Measurements from ENCODE around the gene SMARCE1.

Gene SMARCE1

GRCh38 chr17:40625311-40625710 is 22.3 kb downstream of the SMARCE1 start:
- ChIA-PET POLR2A (interaction anchor here (0.7 to 1.9 kb wide), 2 partner anchors 22 to 207 kb away, joined by 3 to 5 read pairs; partner anchors contain the start of gene SMARCE1), CTCF (interaction anchor here (0.7 to 2.5 kb wide), 9 partner anchors 10 to 1041 kb away, joined by 3 to 16 read pairs (median 4); no protein-coding TSS in a partner anchor)
- TF ChIP-seq ZNF692 (tag by site-specific recombination; IDR thresholded peaks at IDR 0.05) (no peak), WT1 (tag by site-specific recombination; IDR thresholded peaks at IDR 0.05) (no peak), MEIS1 (CRISPR knock-in tag; IDR thresholded peaks at IDR 0.05; ENCODE audit: borderline replicate concordance) (no peak), GLIS1 (tag by site-specific recombination; IDR thresholded peaks at IDR 0.05) (no peak), ZBTB11 (tag by site-specific recombination; conservative IDR thresholded peaks at IDR 0.05; ENCODE audit: low read depth) (no peak), ZNF624 (tag by site-specific recombination; IDR thresholded peaks at IDR 0.05) (no peak), TSHZ1 (tag by site-specific recombination; IDR thresholded peaks at IDR 0.05; ENCODE audit: borderline replicate concordance) (no peak), ZNF138 (tag by site-specific recombination; IDR thresholded peaks at IDR 0.05; ENCODE audit: borderline replicate concordance) (no peak), ZNF530 (tag by site-specific recombination; IDR thresholded peaks at IDR 0.05; ENCODE audit: low read depth) (no peak), ZBTB1 (tag by site-specific recombination; IDR thresholded peaks at IDR 0.05) (no peak), OVOL3 (tag by site-specific recombination; IDR thresholded peaks at IDR 0.05) (no peak), ZBTB26 (tag by site-specific recombination; optimal IDR thresholded peaks at IDR 0.05) (no peak), ZNF2 (tag by site-specific recombination; IDR thresholded peaks at IDR 0.05) (no peak), ZNF776 (tag by site-specific recombination; IDR thresholded peaks at IDR 0.05; ENCODE audit: borderline replicate concordance) (no peak), ZNF48 (tag by site-specific recombination; IDR thresholded peaks at IDR 0.05) (no peak), PRDM1 (tag by site-specific recombination; IDR thresholded peaks at IDR 0.05) (no peak), ZNF274 (IDR thresholded peaks at IDR 0.05; ENCODE audit: low read length) (no peak), ZNF274 (tag by site-specific recombination; IDR thresholded peaks at IDR 0.05; ENCODE audit: borderline replicate concordance) (no peak), TCF7L2 (IDR thresholded peaks at IDR 0.05; ENCODE audit: borderline replicate concordance, low read depth, low read length) (no peak)
- peaks cover 22 to 33% of the 10 kb centered on the region in 2 experiments for H3K36me3 ChIP-seq (ENCODE audit: control insufficient read depth in 2 of 2, insufficient read depth in 1 of 2, low read length in 2 of 2)
- no peak overlapping the region for H3K4me3 ChIP-seq (ENCODE audit: low read depth, low read length)
- H3K27ac ChIP-seq (ENCODE audit: extremely low read depth, low read depth, low read length) = no peak overlapping the region
- H3K4me1 ChIP-seq (ENCODE audit: control insufficient read depth, insufficient read depth, low read length) = no peaks in the 10 kb centered on the region
- H3K9me3 ChIP-seq (ENCODE audit: control insufficient read depth, insufficient read depth, low read depth, low read length) = no peaks in the 10 kb centered on the region
